ENCODE measurements around the gene ARHGEF6.

DNA sequence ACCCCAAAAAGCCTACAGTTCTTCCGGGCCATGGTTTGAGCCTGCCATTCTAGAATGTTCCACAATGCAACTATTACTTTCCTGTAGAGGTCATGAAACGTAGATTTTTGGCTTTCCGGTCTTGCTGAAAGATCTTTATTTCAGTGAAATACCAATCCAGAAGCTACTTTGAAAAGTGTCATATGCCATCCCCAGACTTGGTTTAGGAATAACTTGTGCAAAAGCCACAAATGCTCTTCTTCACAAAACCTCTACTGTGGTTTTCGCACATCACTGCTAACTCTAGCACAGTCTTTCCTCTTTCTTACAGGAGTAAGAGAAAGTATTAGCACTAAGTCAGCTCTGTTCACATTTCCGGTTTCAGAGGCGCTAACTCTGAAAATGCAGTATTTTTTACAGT is 145.5 kb downstream of the ARHGEF6 start:
- no peak for TF ChIP-seq CTCF (IDR thresholded peaks at IDR 0.05; ENCODE audit: low read depth, low read length)
- no peak for TF ChIP-seq POLR2A (IDR thresholded peaks at IDR 0.05; ENCODE audit: extremely low read depth, insufficient read length)
